Stimulated activated CD4-positive, alpha-beta T cell treated with anti-CD3 and anti-CD28 coated beads, Interleukin-12 subunit alpha, Interleukin-12 subunit beta, amount 100 ng/mL, for 4 hours (primary cell): ENCODE measurements around the gene ARHGAP15.
"Not testable (repeated sequence)": the region's sequence is repeated elsewhere in the genome, so short reads cannot be mapped to it uniquely, and the experiment has no call there.

ENCODE experiments used
- DNase-seq: peaks from one replicate; pipeline ENCODE4 v3.0.0-alpha.2; 2020

Gene ARHGAP15

GRCh38 chr2:143128681-143129580, at the start of gene ARHGAP15:
Gene ARHGAP15, plus strand, starts transcription at chr2:143129419.
- DNase-seq, result peak; percentile 54

GRCh38 chr2:143081616-143082015, 47.6 kb upstream of the ARHGAP15 start:
- no peak for DNase-seq

- no peak for DNase-seq
Observed at GRCh38 chr2:143083636-143084035, 45.6 kb upstream of the ARHGAP15 start.

GRCh38 chr2:143084462-143084861, 44.8 kb upstream of the ARHGAP15 start:
- no peak for DNase-seq

GRCh38 chr2:143085125-143085784, 44.0 kb upstream of the ARHGAP15 start:
- DNase-seq, result no peak

GRCh38 chr2:143087033-143087432, 42.2 kb upstream of the ARHGAP15 start:
- DNase-seq, result no peak

- no peak for DNase-seq
Observed at GRCh38 chr2:143088388-143088787, 40.8 kb upstream of the ARHGAP15 start.

GRCh38 chr2:143089520-143089919, 39.7 kb upstream of the ARHGAP15 start:
- not testable (repeated sequence) for DNase-seq

GRCh38 chr2:143110758-143111428, 18.3 kb upstream of the ARHGAP15 start:
- peak; percentile 53 for DNase-seq

GRCh38 chr2:143117225-143117624, 12.0 kb upstream of the ARHGAP15 start:
- no peak for DNase-seq

- DNase-seq, result no peak
Observed at GRCh38 chr2:143121079-143121478, 8.1 kb upstream of the ARHGAP15 start.

- DNase-seq, result no peak
Observed at GRCh38 chr2:143121957-143122356, 7.3 kb upstream of the ARHGAP15 start.

- DNase-seq, result no peak
Observed at GRCh38 chr2:143123911-143124310, 5.3 kb upstream of the ARHGAP15 start.

- no peak for DNase-seq
Observed at GRCh38 chr2:143124445-143124844, 4.8 kb upstream of the ARHGAP15 start.

GRCh38 chr2:143125717-143126116, 3.5 kb upstream of the ARHGAP15 start:
- DNase-seq, result no peak

- no peak for DNase-seq
Observed at GRCh38 chr2:143132355-143132754, 3.1 kb downstream of the ARHGAP15 start.

GRCh38 chr2:143133783-143134182, 4.6 kb downstream of the ARHGAP15 start:
- no peak for DNase-seq

GRCh38 chr2:143138292-143138691, 9.1 kb downstream of the ARHGAP15 start:
- DNase-seq, result no peak

GRCh38 chr2:143139835-143140393, 10.7 kb downstream of the ARHGAP15 start:
- DNase-seq, result no peak

- DNase-seq, result no peak
Observed at GRCh38 chr2:143140864-143141661, 11.8 kb downstream of the ARHGAP15 start.

- no peak for DNase-seq
Observed at GRCh38 chr2:143142598-143142997, 13.4 kb downstream of the ARHGAP15 start.

GRCh38 chr2:143144813-143145455, 15.7 kb downstream of the ARHGAP15 start:
- DNase-seq, result no peak
